ENCODE measurements around the gene MARK2.
"Not testable (repeated sequence)": the region's sequence is repeated elsewhere in the genome, so short reads cannot be mapped to it uniquely, and the experiment has no call there.

Gene MARK2

GRCh38 chr11:63838678-63839507, at the start of gene MARK2:
Gene MARK2, plus strand, starts transcription at chr11:63839110. Its CDS starts 397 bp downstream, at chr11:63839507.
- DNase-seq, result peak; percentile 100

- DNase-seq, result no peak
Observed at GRCh38 chr11:63791495-63792167, 47.3 kb upstream of the MARK2 start.

- no peak for DNase-seq
Observed at GRCh38 chr11:63793161-63793560, 45.7 kb upstream of the MARK2 start.

DNA sequence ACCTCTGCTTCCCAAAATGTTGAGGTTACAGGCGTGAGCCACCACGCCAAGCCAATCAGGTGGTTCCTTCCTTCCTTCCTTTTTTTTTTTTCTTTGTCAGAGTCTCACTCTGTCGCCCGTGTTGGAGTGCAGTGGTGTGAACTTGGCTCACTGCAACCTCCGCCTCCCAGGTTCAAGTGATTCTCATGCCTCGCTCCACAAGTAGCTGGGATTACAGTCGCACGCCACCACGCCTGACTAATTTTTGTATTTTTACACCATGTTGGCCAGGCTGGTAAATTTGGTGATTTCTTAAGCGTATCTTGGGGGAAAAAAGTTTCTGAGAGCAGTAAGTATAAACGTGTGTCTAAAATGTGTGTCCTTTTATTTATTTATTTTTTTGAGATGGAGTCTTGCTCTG, 43.8 kb upstream of the MARK2 start:
- no peak for DNase-seq

- no peak for DNase-seq
Observed at GRCh38 chr11:63800921-63801320, 38.0 kb upstream of the MARK2 start.

- DNase-seq, result no peak
Observed at GRCh38 chr11:63802637-63803414, 36.1 kb upstream of the MARK2 start.

DNA sequence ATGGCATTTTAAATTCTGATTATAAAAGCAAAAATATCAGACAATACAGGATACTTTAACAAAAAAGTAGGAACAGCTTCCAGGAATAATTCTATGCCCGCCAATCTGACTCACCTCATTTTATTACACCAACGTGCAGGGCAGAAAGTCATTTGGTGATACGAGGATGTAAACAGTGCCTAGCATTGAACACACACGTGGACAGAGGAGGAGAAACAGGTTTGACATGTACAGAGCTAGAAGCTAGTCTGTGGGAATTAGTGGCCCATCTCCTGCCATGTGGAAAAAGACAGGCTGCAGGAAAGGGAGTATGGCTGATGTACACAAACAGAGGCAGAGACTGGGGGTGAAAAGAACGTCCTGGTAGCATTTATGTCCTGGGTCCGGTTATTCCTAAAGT, 34.7 kb upstream of the MARK2 start:
- no peak for DNase-seq

DNA sequence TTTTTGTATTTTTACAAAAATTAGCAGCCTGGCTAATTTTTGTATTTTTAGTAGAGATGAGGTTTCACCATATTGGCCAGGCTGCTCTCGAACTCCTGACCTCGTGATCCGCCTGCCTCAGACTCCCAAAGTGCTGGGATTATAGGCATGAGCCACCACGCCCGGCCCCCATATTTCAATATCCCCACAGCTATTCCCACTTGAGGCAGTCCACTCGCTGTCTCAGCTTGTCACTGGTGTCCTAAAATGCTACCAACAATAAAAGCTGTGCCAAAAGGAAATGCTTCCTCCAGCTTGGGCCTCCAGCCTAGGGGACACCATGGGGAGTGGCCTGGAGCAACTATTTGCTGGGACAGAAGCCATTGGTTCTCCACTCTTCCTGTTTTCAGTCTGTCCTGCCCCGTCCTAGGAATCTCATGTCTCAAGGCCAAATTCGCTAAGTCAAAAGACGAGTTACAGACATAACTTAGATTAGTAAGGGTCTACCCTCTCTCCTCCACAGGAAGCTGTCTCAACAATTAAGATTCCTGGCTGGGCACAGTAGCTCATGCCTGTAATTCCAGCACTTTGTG, 33.0 kb upstream of the MARK2 start:
- DNase-seq, result no peak

DNA sequence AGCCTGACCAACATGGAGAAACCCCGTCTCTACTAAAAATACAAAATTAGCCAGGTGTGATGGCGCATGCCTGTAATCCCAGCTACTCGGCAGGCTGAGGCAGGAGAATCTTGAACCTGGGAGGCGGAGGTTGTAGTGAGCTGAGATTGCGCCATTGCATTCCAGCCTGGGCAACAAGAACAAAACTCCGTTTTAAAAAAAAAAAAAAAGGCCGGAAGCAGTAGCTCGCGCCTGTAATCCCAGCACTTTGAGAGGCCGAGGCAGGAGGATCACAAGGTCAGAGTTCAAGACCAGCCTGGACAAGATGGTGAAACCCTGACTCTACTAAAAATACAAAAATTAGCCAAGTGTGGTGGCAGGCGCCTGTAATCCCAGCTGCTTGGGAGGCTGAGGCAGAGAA, 28.5 kb upstream of the MARK2 start:
- DNase-seq, result not testable (repeated sequence)

- no peak for DNase-seq
Observed at GRCh38 chr11:63811522-63811921, 27.4 kb upstream of the MARK2 start.

DNA sequence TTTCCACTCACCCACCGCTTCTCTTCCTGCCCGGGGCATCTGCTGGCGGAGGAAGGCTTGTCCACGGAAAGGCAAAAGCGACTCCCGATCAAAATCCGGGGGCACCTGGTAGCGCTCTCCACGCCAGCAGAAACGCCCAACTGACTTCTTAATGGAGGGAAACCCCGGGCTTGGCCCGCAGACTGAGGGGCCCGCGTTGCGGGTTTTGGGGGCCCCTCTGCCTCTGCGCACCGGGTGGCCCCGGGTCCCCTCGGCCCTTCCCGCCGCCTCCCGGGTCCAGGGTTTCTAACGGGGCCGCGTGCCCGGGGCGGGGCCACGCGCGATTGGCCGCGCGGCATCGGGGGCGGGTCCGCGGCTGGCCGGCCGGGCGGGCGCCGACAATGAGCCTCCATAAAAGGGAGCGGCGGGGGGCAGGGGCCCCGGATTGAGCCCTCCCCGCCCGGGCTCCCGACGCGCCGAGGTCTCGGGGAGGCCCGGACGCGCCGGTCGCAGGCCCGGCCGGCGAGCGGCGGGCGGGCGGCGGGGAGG, 25.8 kb upstream of the MARK2 start, which contains the start of gene SPINDOC:
Gene SPINDOC (plus strand): TSS at position 422 of the 528 bp plus-strand sequence. CDS start 231 bp downstream, outside the sequence.
- peak; percentile 36 for DNase-seq

DNA sequence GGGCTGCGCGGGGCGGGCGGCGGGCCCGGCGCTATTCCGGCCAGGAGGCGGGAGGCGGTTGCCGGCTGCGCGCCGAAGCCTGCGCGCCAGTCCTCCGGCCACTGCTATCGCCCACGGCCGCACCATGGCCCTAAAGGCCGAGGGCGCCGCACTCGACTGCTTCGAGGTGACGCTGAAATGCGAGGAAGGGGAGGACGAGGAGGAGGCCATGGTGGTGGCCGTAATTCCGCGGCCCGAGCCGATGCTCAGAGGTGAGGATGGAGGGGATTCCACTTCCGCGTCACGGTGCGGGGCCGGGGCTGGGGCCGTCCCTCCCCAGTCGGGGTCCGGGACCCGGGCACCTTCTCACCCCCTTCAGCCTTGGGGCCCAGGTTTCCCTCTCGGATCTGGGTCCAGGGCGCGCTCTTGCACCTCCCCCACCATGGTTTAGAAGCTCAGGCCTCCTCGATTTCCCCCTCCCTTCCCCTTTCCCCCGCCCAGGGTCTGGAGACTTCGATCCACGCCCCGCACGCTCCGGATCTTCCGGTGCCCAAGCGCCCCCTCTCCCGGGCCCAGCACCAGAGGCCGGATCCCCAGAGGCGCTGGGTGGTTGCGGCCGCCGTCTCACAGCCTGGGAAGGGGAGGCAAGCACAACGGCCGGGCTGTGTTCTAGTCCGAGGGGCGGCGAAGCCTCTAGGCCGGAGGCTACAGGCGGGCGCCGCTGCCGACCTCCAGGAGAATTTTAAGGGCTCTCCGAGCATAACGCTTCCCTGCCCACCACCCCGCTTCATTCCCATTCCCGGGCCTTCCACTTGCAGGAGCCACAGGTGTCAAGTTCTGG, 25.1 kb upstream of the MARK2 start:
- no peak for DNase-seq

- no peak for DNase-seq
Observed at GRCh38 chr11:63814383-63814736, 24.6 kb upstream of the MARK2 start.

GRCh38 chr11:63816166-63816565, 22.7 kb upstream of the MARK2 start:
- DNase-seq, result no peak

GRCh38 chr11:63816732-63817131, 22.2 kb upstream of the MARK2 start:
- DNase-seq, result no peak

DNA sequence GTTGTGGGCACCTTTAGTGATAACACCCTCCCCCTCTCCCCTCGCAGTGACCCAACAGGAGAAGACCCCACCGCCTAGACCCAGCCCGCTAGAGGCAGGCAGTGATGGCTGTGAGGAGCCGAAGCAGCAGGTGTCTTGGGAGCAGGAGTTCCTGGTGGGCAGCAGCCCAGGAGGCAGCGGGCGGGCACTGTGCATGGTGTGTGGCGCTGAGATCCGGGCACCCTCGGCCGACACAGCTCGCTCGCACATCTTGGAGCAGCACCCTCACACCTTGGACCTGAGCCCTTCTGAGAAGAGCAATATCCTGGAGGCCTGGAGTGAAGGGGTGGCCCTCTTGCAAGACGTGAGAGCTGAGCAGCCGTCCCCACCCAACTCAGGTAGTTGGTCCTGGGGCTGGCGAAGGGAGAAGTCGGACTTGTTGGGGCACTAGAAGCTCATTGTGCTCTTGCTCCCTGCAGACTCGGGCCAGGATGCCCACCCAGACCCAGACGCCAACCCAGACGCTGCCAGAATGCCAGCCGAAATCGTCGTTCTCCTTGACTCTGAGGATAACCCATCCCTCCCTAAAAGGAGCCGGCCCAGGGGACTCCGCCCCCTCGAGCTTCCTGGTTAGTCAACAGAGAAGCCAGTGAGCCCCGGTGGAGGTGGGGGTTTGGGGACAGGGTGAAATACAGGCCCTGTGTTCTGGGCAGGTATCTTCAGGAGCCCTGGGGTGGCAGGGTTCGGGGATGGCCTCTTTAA, 21.0 kb upstream of the MARK2 start:
- DNase-seq, result no peak

- DNase-seq, result no peak
Observed at GRCh38 chr11:63818609-63819008, 20.3 kb upstream of the MARK2 start.

DNA sequence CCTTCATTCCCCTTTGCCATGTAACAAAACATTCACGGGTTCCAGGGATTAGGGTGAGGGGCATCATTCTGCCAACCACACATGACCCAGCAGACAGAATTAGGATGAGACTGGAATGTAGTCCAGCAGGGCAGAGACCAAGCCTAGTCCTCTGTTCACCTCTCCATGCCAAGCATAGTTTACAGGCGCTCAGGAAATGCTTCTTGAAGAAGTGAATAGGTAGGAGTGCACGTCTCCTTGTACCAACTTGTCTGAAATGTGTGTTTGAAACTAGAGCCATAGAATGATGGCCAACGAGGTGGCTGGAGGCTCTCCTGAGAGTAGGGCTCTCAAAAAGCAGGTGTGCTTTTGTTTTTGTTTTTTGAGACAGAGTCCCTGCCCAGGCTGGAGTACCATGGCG, 17.5 kb upstream of the MARK2 start:
- DNase-seq, result no peak

DNA sequence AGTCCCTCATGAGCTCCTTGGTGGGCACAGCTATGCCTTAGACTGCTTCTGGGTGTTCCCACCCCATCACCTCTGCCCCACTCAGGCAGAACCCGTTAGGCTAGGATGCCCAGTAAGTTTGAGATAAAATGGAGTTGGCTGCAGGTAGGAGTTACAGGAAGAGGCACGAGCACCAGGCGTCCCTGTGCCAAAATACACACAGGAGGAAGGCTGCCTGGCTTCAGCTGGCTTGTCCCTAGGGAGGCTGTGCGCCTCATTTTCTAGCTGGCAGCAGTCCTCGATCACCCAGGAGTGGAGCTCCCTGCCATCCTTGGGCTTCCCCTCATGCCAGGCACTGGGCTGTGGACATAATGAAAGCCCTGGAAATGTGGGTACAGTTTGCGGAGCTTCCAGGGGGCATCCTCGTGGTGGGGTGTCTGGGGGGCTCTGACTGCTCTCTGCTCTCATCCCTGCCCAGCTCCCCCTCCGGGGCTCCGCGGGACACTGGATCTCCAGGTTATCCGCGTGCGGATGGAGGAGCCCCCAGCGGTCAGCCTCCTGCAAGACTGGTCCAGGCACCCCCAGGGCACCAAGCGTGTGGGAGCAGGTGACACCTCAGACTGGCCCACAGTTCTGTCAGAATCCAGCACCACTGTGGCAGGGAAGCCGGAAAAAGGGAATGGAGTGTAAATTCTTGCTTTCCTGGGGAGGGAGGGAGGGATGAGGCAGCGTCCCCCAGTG, 12.3 kb upstream of the MARK2 start:
- no peak for DNase-seq

DNA sequence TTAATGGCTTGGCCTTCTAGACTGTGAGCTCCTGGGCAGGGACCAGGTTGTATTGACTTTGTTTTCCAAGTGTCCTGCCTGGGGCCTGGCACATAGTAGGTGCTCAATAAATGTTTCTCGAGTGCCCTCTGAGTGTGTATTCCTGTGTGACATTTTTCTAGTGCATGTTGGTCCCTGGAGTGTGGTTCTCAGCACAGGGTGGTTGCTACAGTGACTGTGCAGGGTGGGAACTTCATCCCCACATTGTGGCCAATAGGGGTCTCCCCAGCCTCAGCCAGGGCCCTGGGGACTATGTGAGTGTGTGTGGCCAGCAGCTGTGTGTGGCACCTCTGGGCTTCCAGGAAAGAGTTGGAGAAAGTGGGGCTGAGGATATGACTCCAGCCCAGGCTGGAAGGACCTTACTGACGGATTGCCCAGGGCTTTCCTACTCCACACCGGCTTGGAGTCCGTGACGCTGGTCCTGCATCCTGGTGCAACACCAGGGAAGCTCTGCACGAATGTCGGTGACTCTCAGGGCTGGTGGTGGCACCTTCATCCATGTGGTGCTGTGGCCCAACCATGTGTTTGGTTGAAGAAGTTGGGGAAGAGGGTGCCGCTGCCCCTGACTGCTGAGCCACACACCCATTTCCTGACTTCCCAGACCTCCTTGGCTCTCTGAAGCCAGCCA, 9.0 kb upstream of the MARK2 start:
- no peak for DNase-seq
